IMR-90 (cell line): Measurements from ENCODE around the gene MADD. TPM values are rescaled to one million over a fixed set of nuclear protein-coding genes. Genes with fewer than 3 reads are reported as not detected.
A peak's percentile ranks its signal among the peaks of the same experiment; 100 is the strongest.

Experiments
- ATAC-seq: fragments of 200-7000 bp; cut with Tn5 transposase; 2 replicates; pipeline ENCODE4 v1.9.1; 2020; ENCODE audit warnings: low read depth, mild to moderate bottlenecking, moderate library complexity
- BruUV-seq: library from RNA; stranded (reverse); fragments of 400-500 nt; replicated peaks from 2 replicates; lab custom pipeline; 2021; lab: Mats Ljungman, UMichigan
- CTCF ChIA-PET: fragments of 300-600 bp; formaldehyde crosslinking; extraction: SDS; loops from one replicate; lab custom pipeline; 2021; ENCODE audit warnings: antibody characterized with exemption; lab: Yijun Ruan, JAX
- POLR2A ChIA-PET: fragments of 300-600 bp; sonication (Branson Sonifier 250); formaldehyde crosslinking; loops from one replicate; lab custom pipeline; 2022; ENCODE audit warnings: antibody characterized with exemption; ENCODE audit not compliant: unreplicated experiment; lab: Charles Lee
- DNase-seq: peaks from one replicate; pipeline ENCODE4 v3.0.0; 2013
- H2AFZ ChIP-seq: replicated peaks from 2 replicates; pipeline ENCODE3; 2013; ENCODE audit warnings: low read length, mild to moderate bottlenecking; ENCODE audit not compliant: poor library complexity
- H2AK5ac ChIP-seq: 2 replicates; pipeline ENCODE4 v1.6.1; 2013; ENCODE audit warnings: low read depth, low read length, inconsistent platforms
- H2AK9ac ChIP-seq: replicated peaks from 2 replicates; pipeline ENCODE3; 2013; ENCODE audit warnings: mild to moderate bottlenecking, low read depth, low read length, moderate library complexity; ENCODE audit not compliant: poor library complexity
- H2BK120ac ChIP-seq: 2 replicates; pipeline ENCODE4 v1.6.1; 2013; ENCODE audit warnings: low read depth, low read length, inconsistent platforms
- H2BK15ac ChIP-seq: 3 replicates; pipeline ENCODE4 v1.6.1; 2013; ENCODE audit warnings: low read depth, low read length, inconsistent platforms
- H2BK20ac ChIP-seq: 2 replicates; pipeline ENCODE4 v1.6.1; 2013; ENCODE audit warnings: low read depth, mild to moderate bottlenecking, inconsistent platforms, low read length, moderate library complexity
- H2BK5ac ChIP-seq: 2 replicates; pipeline ENCODE4 v1.6.1; 2013; ENCODE audit warnings: mild to moderate bottlenecking, low read depth, low read length, inconsistent platforms; ENCODE audit not compliant: poor library complexity, severe bottlenecking
- H3K14ac ChIP-seq: replicated peaks from 2 replicates; pipeline ENCODE4 v1.6.1; 2013; ENCODE audit warnings: low read depth, low read length, inconsistent platforms
- H3K18ac ChIP-seq: 2 replicates; pipeline ENCODE4 v1.6.1; 2013; ENCODE audit warnings: low read depth, low read length, control low read depth
- H3K23ac ChIP-seq: 2 replicates; pipeline ENCODE4 v1.6.1; 2013; ENCODE audit warnings: low read depth, low read length, inconsistent platforms
- H3K27ac ChIP-seq: 2 replicates; pipeline ENCODE4 v1.5.1; 2013; ENCODE audit warnings: mild to moderate bottlenecking, control low read depth, low read length; ENCODE audit not compliant: insufficient read depth
- H3K27me3 ChIP-seq: 2 replicates; pipeline ENCODE4 v1.6.1; 2013; ENCODE audit warnings: low read length; ENCODE audit not compliant: control insufficient read depth, insufficient read depth
- H3K36me3 ChIP-seq: 2 replicates; pipeline ENCODE4 v1.6.1; 2013; ENCODE audit warnings: low read length, mixed read lengths; ENCODE audit not compliant: control insufficient read depth, insufficient read depth
- H3K4ac ChIP-seq: 2 replicates; pipeline ENCODE4 v1.6.1; 2013; ENCODE audit warnings: low read depth, low read length, inconsistent platforms
- H3K4me1 ChIP-seq: 2 replicates; pipeline ENCODE4 v1.6.1; 2013; ENCODE audit warnings: low read length, mixed read lengths; ENCODE audit not compliant: control insufficient read depth, insufficient read depth
- H3K4me2 ChIP-seq: 2 replicates; pipeline ENCODE4 v1.6.1; 2013; ENCODE audit warnings: low read depth, mild to moderate bottlenecking, control low read depth, low read length, moderate library complexity
- H3K4me3 ChIP-seq: 2 replicates; pipeline ENCODE4 v1.5.1; 2013; ENCODE audit warnings: low read depth, mild to moderate bottlenecking, control low read depth, low read length, moderate library complexity; ENCODE audit not compliant: insufficient read depth
- H3K56ac ChIP-seq: 2 replicates; pipeline ENCODE4 v1.6.1; 2013; ENCODE audit warnings: low read length, inconsistent platforms; ENCODE audit not compliant: insufficient read depth; ENCODE audit errors: extremely low read depth
- H3K79me1 ChIP-seq, 2 experiments: 2 replicates each; pipeline ENCODE4 v1.6.1; 2013; ENCODE audit warnings: low read length in 2 of 2, inconsistent platforms in 1 of 2, low read depth in 1 of 2
- H3K9ac ChIP-seq: 2 replicates; pipeline ENCODE4 v1.6.1; 2013; ENCODE audit warnings: low read depth, low read length, control low read depth
- H3K9me1 ChIP-seq: 2 replicates; pipeline ENCODE4 v1.6.1; 2013; ENCODE audit warnings: low read length, inconsistent platforms; ENCODE audit not compliant: insufficient read depth
- H3K9me3 ChIP-seq: 2 replicates; pipeline ENCODE4 v1.6.1; 2013; ENCODE audit warnings: low read length; ENCODE audit not compliant: control insufficient read depth, insufficient read depth
- H4K20me1 ChIP-seq: 2 replicates; pipeline ENCODE4 v1.6.1; 2013; ENCODE audit warnings: low read length, inconsistent platforms; ENCODE audit not compliant: insufficient read depth
- H4K5ac ChIP-seq: 2 replicates; pipeline ENCODE4 v1.6.1; 2013; ENCODE audit warnings: mild to moderate bottlenecking, low read depth, low read length, control low read depth
- H4K8ac ChIP-seq, 2 experiments: 2 replicates each; pipeline ENCODE4 v1.6.1; 2013; ENCODE audit warnings: low read depth in 2 of 2, low read length in 2 of 2, control low read depth in 1 of 2, inconsistent platforms in 1 of 2
- H4K91ac ChIP-seq: 2 replicates; pipeline ENCODE4 v1.6.1; 2013; ENCODE audit warnings: low read depth, low read length, inconsistent platforms; ENCODE audit not compliant: insufficient read depth
- BHLHE40 ChIP-seq: fragments of 150-350 bp; IDR thresholded peaks from 2 replicates; pipeline ENCODE4 v1.6.1; 2016; ENCODE audit warnings: mild to moderate bottlenecking, low read depth, low read length
- CEBPB ChIP-seq: IDR thresholded peaks from 2 replicates; pipeline ENCODE4 v1.6.1; 2012; ENCODE audit warnings: low read depth, low read length, improper control_type of control experiment
- CHD1 ChIP-seq: IDR thresholded peaks from 2 replicates; pipeline ENCODE4 v1.6.1; 2012; ENCODE audit warnings: low read depth, low read length, improper control_type of control experiment
- CTCF ChIP-seq: conservative IDR thresholded peaks from 2 replicates; pipeline ENCODE4 v1.5.1; 2012; ENCODE audit warnings: mild to moderate bottlenecking, low read depth, low read length, improper control_type of control experiment
- ELK1 ChIP-seq: fragments of 150-350 bp; IDR thresholded peaks from 2 replicates; pipeline ENCODE4 v1.6.1; 2016; ENCODE audit warnings: low read depth, mild to moderate bottlenecking, low read length, moderate library complexity, borderline replicate concordance
- FOS ChIP-seq: fragments of 150-350 bp; IDR thresholded peaks from 2 replicates; pipeline ENCODE4 v1.6.1; 2016; ENCODE audit warnings: low read depth, low read length
- MAFK ChIP-seq: IDR thresholded peaks from 2 replicates; pipeline ENCODE4 v1.6.1; 2012; ENCODE audit warnings: low read depth, low read length, improper control_type of control experiment
- MAZ ChIP-seq: IDR thresholded peaks from 2 replicates; pipeline ENCODE4 v1.6.1; 2012; ENCODE audit warnings: low read depth, mild to moderate bottlenecking, low read length, improper control_type of control experiment, moderate library complexity, borderline replicate concordance
- MXI1 ChIP-seq: IDR thresholded peaks from 2 replicates; pipeline ENCODE4 v1.6.1; 2012; ENCODE audit warnings: low read depth, mild to moderate bottlenecking, low read length, moderate library complexity, borderline replicate concordance
- NFE2L2 ChIP-seq: fragments of 150-350 bp; IDR thresholded peaks from 2 replicates; pipeline ENCODE4 v1.6.1; 2016; ENCODE audit warnings: low read depth, mild to moderate bottlenecking, low read length
- POLR2A ChIP-seq: IDR thresholded peaks from 2 replicates; pipeline ENCODE4 v1.6.1; 2012; ENCODE audit warnings: mild to moderate bottlenecking, low read depth, low read length
- RAD21 ChIP-seq: IDR thresholded peaks from 2 replicates; pipeline ENCODE4 v1.6.1; 2012; ENCODE audit warnings: low read length, improper control_type of control experiment
- RCOR1 ChIP-seq: IDR thresholded peaks from 2 replicates; pipeline ENCODE4 v1.6.1; 2012; ENCODE audit warnings: mild to moderate bottlenecking, low read length, improper control_type of control experiment; ENCODE audit not compliant: insufficient replicate concordance
- RFX5 ChIP-seq: IDR thresholded peaks from 2 replicates; pipeline ENCODE4 v1.8.0; 2012; ENCODE audit warnings: low read depth, mild to moderate bottlenecking, low read length, moderate library complexity
- SMC3 ChIP-seq: fragments of 150-350 bp; IDR thresholded peaks from 2 replicates; pipeline ENCODE4 v1.6.1; 2016; ENCODE audit warnings: low read depth, mild to moderate bottlenecking, antibody characterized with exemption, low read length, moderate library complexity
- WGBS, 2 experiments: methylation state at CpG; one replicate each; pipeline versions ENCODE4 v1.1.5 to v1.1.7; 2013; ENCODE audit warnings: missing lambda C conversion rate in 2 of 2; ENCODE audit not compliant: insufficient read length in 1 of 2; ENCODE audit errors: extremely low coverage in 2 of 2; 5-methylcytosine and 5-hydroxymethylcytosine counted together
- dilution Hi-C: fragments of 300-500 bp; cut with HindIII; formaldehyde crosslinking; loops from one replicate; pipeline ENCODE4 v1.14.3; 2018; ENCODE audit warnings: low sequenced_read_pairs; ENCODE audit not compliant: unreplicated experiment
- in situ Hi-C: fragments of 300-500 bp; cut with MboI; formaldehyde crosslinking; loops from 3 replicates; pipeline ENCODE4 v1.14.3; 2019; ENCODE audit warnings: low sequenced_read_pairs, inconsistent platforms, mixed read lengths
- intact Hi-C: fragments of 100-400 bp; cut with micrococcal nuclease; formaldehyde crosslinking; loops from 2 replicates; pipeline ENCODE4 v1.10.0; 2022
- polyA plus RNA-seq, 3 experiments: library from polyadenylated mRNA; depleted of rRNA; stranded (reverse); fragments of >200 nt; gene quantifications; 2 replicates each; pipeline ENCODE4 v1.2.3, GENCODE V29; 2012; ENCODE audit warnings: low replicate concordance in 1 of 3
- total RNA-seq: library from RNA; depleted of rRNA; stranded (reverse); fragments of >200 nt; gene quantifications from 2 replicates; pipeline ENCODE4 v1.2.3, GENCODE V29; 2012
- TF ChIP-seq, protein P1 (sequence below): fragments of 150-350 bp; IDR thresholded peaks from 2 replicates; pipeline ENCODE4 v1.6.1; 2017; ENCODE audit warnings: mild to moderate bottlenecking, antibody characterized with exemption, low read length, low read depth

Gene MADD
- total and polyA plus RNA-seq, 2 of the 4 experiments (the other 2 are of a cell fraction) = 13.3 to 16.4 TPM

DNA sequence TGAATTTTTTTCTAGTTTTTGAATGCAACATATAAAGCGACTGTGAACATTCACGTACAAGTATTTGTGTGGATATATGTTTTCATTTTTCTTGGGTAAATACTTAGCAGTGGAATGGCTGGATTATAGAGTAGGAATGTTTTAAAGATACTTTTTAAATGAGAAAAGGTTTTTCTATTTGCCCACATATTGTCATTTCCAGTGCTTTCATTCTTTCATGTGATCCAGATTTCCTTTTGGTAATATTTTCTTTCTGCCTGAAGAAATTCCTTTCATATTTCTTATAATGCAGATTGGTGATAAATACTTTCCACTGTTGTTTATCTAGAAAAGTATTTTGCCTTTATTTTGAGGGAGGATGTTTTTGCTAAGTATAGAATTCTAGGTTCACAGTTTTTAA is 47.2 kb upstream of the MADD start:
- in situ Hi-C loops (no loop called here), intact Hi-C loops (no loop called here), dilution Hi-C loops (no loop called here)
- no peak overlapping the region for H4K8ac ChIP-seq
- peak overlapping the region; percentile 58; the same call in 1 of the 2 replicates for H3K23ac ChIP-seq
- H3K9me1 ChIP-seq = peaks cover 15% of the 10 kb centered on the region
- H2AFZ ChIP-seq = no peak overlapping the region
- no peak overlapping the region for H2AK5ac ChIP-seq
- POLR2A ChIA-PET = no interaction called here
- no peak overlapping the region for H3K14ac ChIP-seq
- H4K5ac ChIP-seq = no peak overlapping the region
- peaks cover 29% of the 10 kb centered on the region for H3K36me3 ChIP-seq
- ATAC-seq = no peak; the same call in 1 of the 2 replicates
- H2BK5ac ChIP-seq = no peak overlapping the region
- no peak overlapping the region for H3K4ac ChIP-seq
- H3K79me1 ChIP-seq = peaks cover 11 to 36% of the 10 kb centered on the region in 2 experiments
- H3K56ac ChIP-seq = no peak overlapping the region
- H2AK9ac ChIP-seq = no peak overlapping the region
- H2BK20ac ChIP-seq = no peak overlapping the region
- CTCF ChIA-PET = no interaction called here
- H3K27ac ChIP-seq = no peak overlapping the region
- H4K91ac ChIP-seq = no peak overlapping the region
- BruUV-seq = no TSS peak
- H2BK15ac ChIP-seq = no peak overlapping the region
- peaks cover 9% of the 10 kb centered on the region for H3K4me1 ChIP-seq
- no peak overlapping the region for H3K18ac ChIP-seq
- H4K20me1 ChIP-seq = peaks cover 16% of the 10 kb centered on the region; the same call in 1 of the 2 replicates
- H3K4me2 ChIP-seq = no peak overlapping the region
- DNase-seq = no peak
- no peaks in the 10 kb centered on the region for H3K9me3 ChIP-seq
- WGBS, 2 experiments = no CpG with 5 or more reads among the region's 2 CpGs
- no peak overlapping the region for H2BK120ac ChIP-seq
- H3K4me3 ChIP-seq = no peak overlapping the region
- H3K9ac ChIP-seq = no peak overlapping the region
- TF ChIP-seq RFX5 (no peak), MXI1 (no peak), MAZ (no peak), CEBPB (no peak), POLR2A (no peak), ELK1 (no peak), CHD1 (no peak), RAD21 (no peak), MAFK (no peak), BHLHE40 (no peak), FOS (no peak), SMC3 (no peak), RCOR1 (no peak), CTCF (no peak), NFE2L2 (no peak)
- TF ChIP-seq, protein P1, sequence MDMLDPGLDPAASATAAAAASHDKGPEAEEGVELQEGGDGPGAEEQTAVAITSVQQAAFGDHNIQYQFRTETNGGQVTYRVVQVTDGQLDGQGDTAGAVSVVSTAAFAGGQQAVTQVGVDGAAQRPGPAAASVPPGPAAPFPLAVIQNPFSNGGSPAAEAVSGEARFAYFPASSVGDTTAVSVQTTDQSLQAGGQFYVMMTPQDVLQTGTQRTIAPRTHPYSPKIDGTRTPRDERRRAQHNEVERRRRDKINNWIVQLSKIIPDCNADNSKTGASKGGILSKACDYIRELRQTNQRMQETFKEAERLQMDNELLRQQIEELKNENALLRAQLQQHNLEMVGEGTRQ = no peak
- no peaks in the 10 kb centered on the region for H3K27me3 ChIP-seq
